Upper lobe of left lung (tissue), 6 donors: ENCODE results near the gene EIF4G3. TPM values are rescaled to one million over a fixed set of nuclear protein-coding genes. Genes with fewer than 3 reads are reported as not detected.

Experiments
- ATAC-seq, 2 donors: fragments of 200-7000 bp; cut with Tn5 transposase; one replicate each; pipeline ENCODE4 v1.9.1; 2022; ENCODE audit warnings: mild to moderate bottlenecking in 2 of 2, moderate library complexity in 2 of 2; ENCODE audit not compliant: low FRiP score in 2 of 2
- DNase-seq, 2 donors: peaks; one replicate each; pipeline ENCODE4 v3.0.0-alpha.2; 2019 to 2020
- H3K27ac ChIP-seq, 4 donors: fragments of 200-600 bp; sonication (generic); one replicate each; pipeline ENCODE4 v1.5.1; 2016 to 2019
- H3K27me3 ChIP-seq, 4 donors: fragments of 200-600 bp; sonication (generic); one replicate each; pipeline ENCODE4 v1.5.1; 2017 to 2019
- H3K36me3 ChIP-seq, 4 donors: fragments of 200-600 bp; sonication (generic); one replicate each; pipeline ENCODE4 v1.5.1; 2016 to 2019
- H3K4me1 ChIP-seq, 4 donors: fragments of 200-600 bp; sonication (generic); one replicate each; pipeline ENCODE4 v1.5.1; 2018 to 2019
- H3K4me3 ChIP-seq, 4 donors: fragments of 200-600 bp; sonication (generic); one replicate each; pipeline ENCODE4 v1.5.1; 2017 to 2019; ENCODE audit warnings: mild to moderate bottlenecking in 2 of 4, moderate library complexity in 1 of 4
- H3K9me3 ChIP-seq, 4 donors: fragments of 200-600 bp; sonication (generic); one replicate each; pipeline ENCODE4 v1.5.1; 2018 to 2019
- EP300 ChIP-seq, 4 donors: sonication (generic); formaldehyde crosslinking; IDR thresholded peaks; one replicate each; pipeline ENCODE4 v1.5.1; 2017; ENCODE audit warnings: antibody characterized with exemption in 4 of 4, control low read depth in 2 of 4
- POLR2A ChIP-seq, 4 donors: fragments of 450-650 bp; IDR thresholded peaks; one replicate each; pipeline ENCODE4 v1.5.1; 2016 to 2017; ENCODE audit warnings: antibody characterized with exemption in 4 of 4, mild to moderate bottlenecking in 2 of 4
- POLR2AphosphoS5 ChIP-seq, 2 donors: sonication (generic); formaldehyde crosslinking; IDR thresholded peaks; one replicate each; pipeline ENCODE4 v1.5.1; 2017; ENCODE audit warnings: antibody characterized with exemption in 2 of 2
- WGBS, 2 donors: methylation state at CpG; one replicate each; pipeline ENCODE4 v1.1.5; 2017 to 2018; 5-methylcytosine and 5-hydroxymethylcytosine counted together
- total RNA-seq, 6 donors: library from RNA; depleted of rRNA in 4 of 6; stranded (reverse); fragments of >200 nt in 4 of 6; gene quantifications; one replicate each; pipeline versions ENCODE4 v1.1.0 to v1.2.1, GENCODE V29; 2016 to 2021
- TF ChIP-seq, protein P1 (sequence below), 6 experiments: fragments of 450-650 bp in 4 of 6; fragments of 200-600 bp in 2 of 6; sonication (generic) in 2 of 6; IDR thresholded peaks; one replicate each; pipeline ENCODE4 v1.5.1; 2016 to 2019; ENCODE audit warnings: antibody characterized with exemption in 6 of 6
- donor health status: DM: no; HTN: no; CAD: no; lungs with moderate emphysema.
- donor health status: DM: no; HTN: yes; CAD: no; lungs with severe emphysema.

Gene EIF4G3
- total RNA-seq, 6 donors from 2014 or later: 23.7 to 75.4 (median 38.3) TPM

DNA sequence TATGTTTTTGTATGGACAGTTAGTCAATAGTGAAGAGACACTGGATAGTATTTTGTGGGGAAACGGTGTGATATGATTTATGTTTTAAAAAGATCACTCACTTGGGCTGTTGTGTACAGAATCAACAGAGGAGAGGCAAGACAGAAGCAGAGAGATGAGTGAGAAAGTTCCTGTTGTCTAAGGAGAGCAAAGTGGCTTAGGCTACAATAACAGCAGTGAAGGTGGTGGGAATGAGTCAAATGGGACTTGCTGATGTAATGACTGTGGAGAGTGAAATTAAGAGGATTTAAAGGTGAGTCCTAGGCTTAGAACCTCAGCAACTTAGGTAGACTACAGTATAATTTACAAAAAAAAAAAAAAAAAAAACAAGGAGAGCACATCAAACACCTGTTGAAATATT, 220.4 kb downstream of the EIF4G3 start:
- DNase-seq: no peak
- Histone ChIP-seq H3K36me3 (no peaks in the 10 kb centered on the region), H3K27ac (no peak overlapping the region), H3K27me3 (no peaks in the 10 kb centered on the region), H3K4me1 (no peaks in the 10 kb centered on the region), H3K4me3 (no peak overlapping the region), H3K9me3 (no peaks in the 10 kb centered on the region)
- WGBS, 2 donors: 80 to 88% methylated on average over 1 of the region's 1 CpG
- ATAC-seq: no peak
- no peak for TF ChIP-seq POLR2A (IDR thresholded peaks at IDR 0.05)
- no peak for TF ChIP-seq POLR2AphosphoS5 (IDR thresholded peaks at IDR 0.05)
- TF ChIP-seq, protein P1, sequence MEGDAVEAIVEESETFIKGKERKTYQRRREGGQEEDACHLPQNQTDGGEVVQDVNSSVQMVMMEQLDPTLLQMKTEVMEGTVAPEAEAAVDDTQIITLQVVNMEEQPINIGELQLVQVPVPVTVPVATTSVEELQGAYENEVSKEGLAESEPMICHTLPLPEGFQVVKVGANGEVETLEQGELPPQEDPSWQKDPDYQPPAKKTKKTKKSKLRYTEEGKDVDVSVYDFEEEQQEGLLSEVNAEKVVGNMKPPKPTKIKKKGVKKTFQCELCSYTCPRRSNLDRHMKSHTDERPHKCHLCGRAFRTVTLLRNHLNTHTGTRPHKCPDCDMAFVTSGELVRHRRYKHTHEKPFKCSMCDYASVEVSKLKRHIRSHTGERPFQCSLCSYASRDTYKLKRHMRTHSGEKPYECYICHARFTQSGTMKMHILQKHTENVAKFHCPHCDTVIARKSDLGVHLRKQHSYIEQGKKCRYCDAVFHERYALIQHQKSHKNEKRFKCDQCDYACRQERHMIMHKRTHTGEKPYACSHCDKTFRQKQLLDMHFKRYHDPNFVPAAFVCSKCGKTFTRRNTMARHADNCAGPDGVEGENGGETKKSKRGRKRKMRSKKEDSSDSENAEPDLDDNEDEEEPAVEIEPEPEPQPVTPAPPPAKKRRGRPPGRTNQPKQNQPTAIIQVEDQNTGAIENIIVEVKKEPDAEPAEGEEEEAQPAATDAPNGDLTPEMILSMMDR (IDR thresholded peaks at IDR 0.05): no peak
- TF ChIP-seq EP300 (IDR thresholded peaks at IDR 0.05): no peak

DNA sequence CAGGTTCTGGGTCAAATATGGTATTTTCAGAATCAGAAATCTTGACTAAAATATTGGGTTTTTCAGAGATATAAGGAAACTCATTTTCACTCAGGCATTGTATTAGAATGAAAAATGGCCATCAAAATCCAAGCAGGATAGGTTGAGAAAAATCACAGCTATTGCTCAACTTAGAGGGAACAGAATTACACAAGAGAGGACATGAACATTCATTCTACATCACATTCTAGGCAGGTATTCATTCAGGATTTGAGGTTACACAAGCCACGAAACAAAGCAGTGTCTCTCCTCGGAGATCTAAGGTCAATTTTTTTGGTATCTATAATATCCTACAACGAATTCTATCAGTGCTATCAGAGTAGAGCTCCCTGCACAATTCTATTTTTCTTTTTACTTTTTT, 226.0 kb downstream of the EIF4G3 start:
- WGBS, 2 donors: 78 to 82% methylated on average over 3 of the region's 3 CpGs
- Histone ChIP-seq H3K27ac (no peak overlapping the region), H3K36me3 (no peaks in the 10 kb centered on the region), H3K9me3 (no peaks in the 10 kb centered on the region), H3K4me3 (no peak overlapping the region), H3K27me3 (no peaks in the 10 kb centered on the region), H3K4me1 (no peaks in the 10 kb centered on the region)
- no peak for DNase-seq
- no peak for ATAC-seq
- TF ChIP-seq, protein P1 (IDR thresholded peaks at IDR 0.05): no peak
- TF ChIP-seq POLR2A (IDR thresholded peaks at IDR 0.05): no peak

DNA sequence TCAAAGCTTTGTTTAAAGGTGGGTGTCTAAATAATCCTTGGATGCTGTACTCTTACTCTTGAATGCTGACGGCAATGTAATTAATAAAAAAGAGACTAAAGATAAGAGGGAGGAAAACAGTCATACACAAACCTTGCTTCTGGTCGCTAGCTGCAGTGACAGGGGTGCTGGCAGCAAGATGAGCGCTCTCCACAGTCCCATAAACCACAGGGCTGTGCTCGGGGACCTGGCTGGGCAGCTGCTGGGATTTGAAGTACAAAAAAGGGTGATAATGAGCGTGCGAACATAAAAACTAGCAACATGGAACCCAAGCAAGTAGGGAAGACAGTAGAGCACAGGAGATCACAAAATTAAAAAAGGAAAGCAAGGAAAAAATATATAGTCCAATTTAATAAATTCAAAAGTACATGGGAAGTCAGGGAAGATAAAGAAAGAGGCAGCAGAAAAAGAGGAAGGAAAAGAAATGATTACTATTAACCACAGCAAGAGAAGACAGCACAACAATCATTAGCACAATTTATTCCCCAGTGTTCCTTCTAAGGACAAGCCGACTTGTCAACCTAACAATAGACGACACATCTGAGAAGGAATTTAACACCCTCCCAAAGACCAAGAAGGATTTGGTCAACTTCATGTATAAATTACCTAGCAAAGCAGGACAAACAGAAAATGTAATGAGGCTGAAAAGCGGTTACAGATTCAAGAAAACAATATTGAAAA, 226.7 kb downstream of the EIF4G3 start:
- H3K27ac ChIP-seq: no peak overlapping the region
- no peak overlapping the region for H3K4me3 ChIP-seq
- H3K4me1 ChIP-seq: no peaks in the 10 kb centered on the region
- H3K27me3 ChIP-seq: no peaks in the 10 kb centered on the region
- no peaks in the 10 kb centered on the region for H3K36me3 ChIP-seq
- TF ChIP-seq POLR2AphosphoS5 (IDR thresholded peaks at IDR 0.05): no peak
- WGBS, 2 donors: 71 to 81% methylated on average over 9 of the region's 9 CpGs
- no peak for ATAC-seq
- DNase-seq: no peak
- H3K9me3 ChIP-seq: no peaks in the 10 kb centered on the region

DNA sequence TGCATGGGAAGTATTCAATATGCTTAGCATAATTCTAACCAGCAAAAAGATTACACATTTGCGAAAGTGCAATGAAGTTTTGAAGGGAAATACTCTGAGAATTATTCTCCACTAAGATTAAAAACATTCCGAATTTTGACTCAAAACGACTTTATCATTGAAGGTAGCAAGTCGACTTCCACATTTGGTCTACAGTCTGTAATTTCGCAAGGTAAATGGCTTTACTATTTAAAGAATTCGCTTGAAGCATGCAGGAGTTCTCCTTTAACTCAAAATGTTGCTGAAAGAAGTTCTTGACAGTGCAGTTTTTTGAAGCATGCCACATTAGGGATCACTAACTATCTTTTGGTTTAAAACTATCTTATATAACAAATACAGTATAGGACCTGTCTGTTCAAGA, 228.6 kb downstream of the EIF4G3 start:
- ATAC-seq (no peak), DNase-seq (no peak)

DNA sequence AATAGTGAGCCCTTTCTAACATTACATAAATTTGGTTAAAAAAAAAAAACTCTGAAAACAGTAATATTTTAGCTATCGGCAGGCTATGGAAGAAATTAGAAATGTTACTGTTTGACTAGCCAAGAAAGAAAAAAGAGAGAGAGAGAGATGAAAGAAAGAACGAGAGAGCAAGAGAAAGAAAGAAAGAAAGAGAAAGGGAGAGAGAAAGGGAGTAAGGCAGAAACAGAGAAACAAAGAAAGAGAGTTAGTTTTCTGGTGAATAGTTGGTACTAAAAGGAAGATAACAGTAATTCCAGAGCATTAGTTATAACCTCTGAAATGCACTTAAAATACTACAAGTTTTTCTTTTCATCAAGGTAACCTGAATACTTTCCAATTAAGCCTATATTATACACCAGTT, 229.3 kb downstream of the EIF4G3 start:
- no peak overlapping the region for H3K4me3 ChIP-seq
- DNase-seq (no peak), ATAC-seq (no peak)
- no peak for TF ChIP-seq POLR2A (IDR thresholded peaks at IDR 0.05)
- no peak for TF ChIP-seq EP300 (IDR thresholded peaks at IDR 0.05)
- TF ChIP-seq, protein P1 (IDR thresholded peaks at IDR 0.05): no peak
- TF ChIP-seq POLR2AphosphoS5 (IDR thresholded peaks at IDR 0.05): no peak
- H3K9me3 ChIP-seq: no peaks in the 10 kb centered on the region
- H3K27ac ChIP-seq: no peak overlapping the region
- WGBS, 2 donors: 91 to 95% methylated on average over 2 of the region's 2 CpGs
- no peaks in the 10 kb centered on the region for H3K36me3 ChIP-seq
- H3K4me1 ChIP-seq: no peaks in the 10 kb centered on the region
- no peaks in the 10 kb centered on the region for H3K27me3 ChIP-seq

More for the DNA sequence above, 228.6 kb downstream of the EIF4G3 start:
- Histone ChIP-seq H3K4me1 (no peaks in the 10 kb centered on the region), H3K4me3 (no peak overlapping the region), H3K9me3 (no peaks in the 10 kb centered on the region), H3K36me3 (no peaks in the 10 kb centered on the region), H3K27me3 (no peaks in the 10 kb centered on the region), H3K27ac (no peak overlapping the region)
- TF ChIP-seq POLR2AphosphoS5 (IDR thresholded peaks at IDR 0.05) (no peak), EP300 (IDR thresholded peaks at IDR 0.05) (no peak), POLR2A (IDR thresholded peaks at IDR 0.05) (no peak)
- TF ChIP-seq, protein P1 (IDR thresholded peaks at IDR 0.05): no peak
- 66 to 81% methylated on average over 6 of the region's 6 CpGs for WGBS, 2 donors
